Loucy (cell line): ENCODE measurements around the gene LATS2.

Experiments used
- H2AFZ ChIP-seq: fragments of 200-600 bp; sonication (generic); 2 replicates; pipeline ENCODE4 v1.6.0; 2016; ENCODE audit warnings: antibody characterized with exemption, mild to moderate bottlenecking, low read length, moderate library complexity
- H3F3A ChIP-seq: fragments of 200-600 bp; 2 replicates; pipeline ENCODE4 v1.6.0; 2016; ENCODE audit warnings: antibody characterized with exemption, low read depth, mild to moderate bottlenecking
- H3K27me3 ChIP-seq: fragments of 200-600 bp; sonication (generic); 2 replicates; pipeline ENCODE4 v1.6.1; 2014; ENCODE audit warnings: low read length, mild to moderate bottlenecking; ENCODE audit not compliant: insufficient read depth, poor library complexity, severe bottlenecking
- H3K36me3 ChIP-seq: fragments of 200-600 bp; sonication (generic); 2 replicates; pipeline ENCODE4 v1.6.1; 2016; ENCODE audit warnings: low read length; ENCODE audit not compliant: insufficient read depth
- H3K4me1 ChIP-seq: fragments of 200-600 bp; sonication (generic); 2 replicates; pipeline ENCODE4 v1.5.1; 2014; ENCODE audit warnings: low read length, mild to moderate bottlenecking; ENCODE audit not compliant: insufficient read depth, poor library complexity, severe bottlenecking
- H3K4me2 ChIP-seq: fragments of 200-600 bp; sonication (generic); 2 replicates; pipeline ENCODE4 v1.6.0; 2014; ENCODE audit warnings: antibody characterized with exemption, low read length, low read depth, mild to moderate bottlenecking; ENCODE audit not compliant: poor library complexity, severe bottlenecking
- H3K4me3 ChIP-seq: fragments of 200-600 bp; sonication (generic); 2 replicates; pipeline ENCODE4 v1.5.1; 2014; ENCODE audit warnings: low read length, mild to moderate bottlenecking, mixed read lengths; ENCODE audit not compliant: poor library complexity, severe bottlenecking
- H3K79me2 ChIP-seq: fragments of 200-600 bp; sonication (generic); 2 replicates; pipeline ENCODE4 v1.6.1; 2014; ENCODE audit warnings: low read length; ENCODE audit not compliant: insufficient read depth
- H3K9ac ChIP-seq: fragments of 200-600 bp; sonication (generic); 2 replicates; pipeline ENCODE4 v1.6.0; 2014; ENCODE audit warnings: mild to moderate bottlenecking, low read depth, low read length, moderate library complexity; ENCODE audit not compliant: poor library complexity, severe bottlenecking
- H3K9me2 ChIP-seq: fragments of 200-600 bp; sonication (generic); replicated peaks from 2 replicates; pipeline ENCODE4 v1.6.1; 2016; ENCODE audit warnings: low read depth, low read length, mixed read lengths
- H3K9me3 ChIP-seq: fragments of 200-600 bp; sonication (generic); 2 replicates; pipeline ENCODE4 v1.6.1; 2014; ENCODE audit warnings: mild to moderate bottlenecking, antibody characterized with exemption, low read length, low read depth; ENCODE audit not compliant: insufficient read depth
- H4K20me1 ChIP-seq: fragments of 200-600 bp; sonication (generic); 2 replicates; pipeline ENCODE4 v1.6.0; 2014; ENCODE audit warnings: antibody characterized with exemption, low read length, mild to moderate bottlenecking; ENCODE audit not compliant: insufficient read depth, poor library complexity, severe bottlenecking
- CTCF ChIP-seq: fragments of 200-600 bp; sonication (generic); conservative IDR thresholded peaks from 2 replicates; pipeline ENCODE4 v1.5.1; 2014; ENCODE audit warnings: mild to moderate bottlenecking, antibody characterized with exemption, low read length
- EZH2phosphoT487 ChIP-seq: fragments of 200-600 bp; IDR thresholded peaks from 2 replicates; pipeline ENCODE4 v1.6.1; 2018; ENCODE audit warnings: antibody characterized with exemption, mild to moderate bottlenecking, moderate library complexity, borderline replicate concordance

Gene LATS2

DNA sequence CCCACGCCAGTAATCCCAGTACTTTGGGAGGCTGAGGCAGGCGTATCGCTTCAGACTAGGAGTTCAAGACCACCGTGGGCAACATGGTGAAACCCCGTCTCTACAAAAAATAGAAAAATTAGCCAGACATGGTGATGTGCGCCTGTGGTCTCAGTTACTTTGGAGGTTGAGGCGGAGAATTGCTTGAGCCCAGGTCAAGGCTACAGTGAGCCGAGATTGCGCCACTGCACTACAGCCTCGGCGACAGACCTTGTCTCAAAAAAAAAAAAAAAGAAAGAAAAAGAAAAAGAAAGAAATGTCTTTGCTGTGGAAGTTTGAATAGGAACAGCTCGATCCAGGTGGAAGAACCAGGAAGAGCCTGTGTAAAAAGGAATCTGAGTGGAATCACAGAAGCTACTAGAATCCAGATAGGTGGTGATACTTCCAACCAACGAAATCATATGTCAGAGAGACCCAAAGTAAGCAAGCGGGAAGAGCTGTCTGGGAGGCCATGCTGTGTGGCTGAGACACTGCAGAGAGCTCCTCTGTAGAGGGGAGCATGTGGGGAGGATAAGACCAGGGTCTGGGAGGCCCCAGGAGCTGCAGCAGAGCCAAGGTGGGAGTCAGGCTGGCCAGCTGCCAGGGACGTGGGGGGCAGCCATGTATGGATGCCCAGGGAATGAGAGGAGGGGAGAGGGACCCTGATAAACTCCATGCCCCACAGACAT is 21.1 kb downstream of the LATS2 start:
- Histone ChIP-seq H3K36me3 (no peaks in the 10 kb centered on the region), H3K4me1 (peaks cover 14% of the 10 kb centered on the region), H4K20me1 (no peaks in the 10 kb centered on the region), H3K9me3 (no peaks in the 10 kb centered on the region), H3K79me2 (no peaks in the 10 kb centered on the region), H3K27me3 (no peaks in the 10 kb centered on the region), H3F3A (no peaks in the 10 kb centered on the region), H2AFZ (no peak overlapping the region), H3K9ac (no peak overlapping the region), H3K4me3 (no peak overlapping the region), H3K9me2 (no peaks in the 10 kb centered on the region), H3K4me2 (no peak overlapping the region)
- TF ChIP-seq CTCF (no peak), EZH2phosphoT487 (no peak)

DNA sequence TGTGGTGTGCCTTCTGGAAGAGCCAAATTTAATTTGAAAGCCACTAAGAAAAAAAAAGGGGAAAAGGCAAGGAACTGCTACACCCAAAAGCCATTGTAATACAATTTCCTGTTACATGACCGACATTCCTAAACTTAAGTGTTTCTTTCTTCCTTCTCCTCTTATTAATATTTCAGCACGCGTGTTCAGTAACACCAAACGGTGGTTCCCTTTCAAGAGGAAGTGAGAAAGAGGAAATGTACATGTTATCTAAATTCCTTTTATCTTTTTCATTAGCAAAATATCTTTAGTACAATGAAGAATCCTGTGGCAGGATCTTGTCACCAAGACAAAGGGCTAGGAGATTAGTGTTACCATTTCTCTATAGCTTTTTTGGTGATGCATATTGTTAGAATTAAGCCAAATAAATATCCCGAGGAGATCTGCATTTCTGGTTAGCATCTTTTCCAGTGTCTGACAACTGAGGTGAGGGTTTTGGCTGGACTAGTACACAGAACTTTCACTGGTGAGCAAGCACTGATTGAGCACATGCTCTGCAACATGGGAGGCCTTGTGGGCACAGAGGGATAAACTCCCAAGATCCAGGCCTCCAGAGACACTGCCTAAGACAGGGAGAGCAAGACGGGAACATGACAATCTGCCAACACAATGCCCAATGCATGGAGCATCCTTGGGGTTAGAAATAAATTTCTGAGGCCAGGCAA is 22.1 kb downstream of the LATS2 start:
- H3K36me3 ChIP-seq, result no peaks in the 10 kb centered on the region
- H3K4me2 ChIP-seq, result peak overlapping the region; percentile 2
- H3K79me2 ChIP-seq, result no peaks in the 10 kb centered on the region
- H3K9me2 ChIP-seq, result no peaks in the 10 kb centered on the region
- no peaks in the 10 kb centered on the region for H3K27me3 ChIP-seq
- H2AFZ ChIP-seq, result peak overlapping the region; percentile 65
- H3K9ac ChIP-seq, result no peak overlapping the region
- no peaks in the 10 kb centered on the region for H3F3A ChIP-seq
- H3K9me3 ChIP-seq, result no peaks in the 10 kb centered on the region
- TF ChIP-seq CTCF (no peak), EZH2phosphoT487 (no peak)
- peaks cover 18% of the 10 kb centered on the region for H3K4me1 ChIP-seq
- H3K4me3 ChIP-seq, result no peak overlapping the region
- H4K20me1 ChIP-seq, result no peaks in the 10 kb centered on the region

- Histone ChIP-seq H3K36me3 (no peaks in the 10 kb centered on the region), H3F3A (no peaks in the 10 kb centered on the region), H3K27me3 (no peaks in the 10 kb centered on the region), H3K9ac (no peak overlapping the region), H3K9me3 (no peaks in the 10 kb centered on the region), H4K20me1 (no peaks in the 10 kb centered on the region), H3K79me2 (no peaks in the 10 kb centered on the region), H3K9me2 (no peaks in the 10 kb centered on the region), H2AFZ (no peak overlapping the region), H3K4me3 (no peak overlapping the region), H3K4me2 (no peak overlapping the region), H3K4me1 (peaks cover 26% of the 10 kb centered on the region)
- TF ChIP-seq EZH2phosphoT487, result no peak
- no peak for TF ChIP-seq CTCF
Observed at GRCh38 chr13:21037656-21038055, 23.7 kb downstream of the LATS2 start.
